Transverse colon (tissue), 4 donors: ENCODE data around the gene CEP95.

Experiments used
- CTCF ChIP-seq, 5 experiments: fragments of 200-600 bp in 3 of 5; fragments of 450-650 bp in 2 of 5; sonication (generic) in 3 of 5; IDR thresholded peaks; 1 replicate in 2 of 5; 2 replicates in 3 of 5; pipeline ENCODE4 v1.5.1; 2016 to 2017; ENCODE audit warnings: antibody characterized with exemption in 5 of 5, inconsistent platforms in 3 of 5, mild to moderate bottlenecking in 2 of 5, moderate library complexity in 1 of 5
- EP300 ChIP-seq: sonication (generic); formaldehyde crosslinking; IDR thresholded peaks from one replicate; pipeline ENCODE4 v1.6.1; 2017; ENCODE audit warnings: antibody characterized with exemption, low read depth
- POLR2A ChIP-seq: fragments of 450-650 bp; IDR thresholded peaks from one replicate; pipeline ENCODE4 v1.6.1; 2016; ENCODE audit warnings: antibody characterized with exemption, mild to moderate bottlenecking, moderate library complexity
- POLR2AphosphoS5 ChIP-seq, 3 donors: sonication (generic); formaldehyde crosslinking; IDR thresholded peaks; one replicate each; pipeline ENCODE4 v1.6.1; 2016; ENCODE audit warnings: antibody characterized with exemption in 3 of 3

- no peak for TF ChIP-seq POLR2A
- TF ChIP-seq CTCF (IDR thresholded peaks at IDR 0.05): no peak
- no peak for TF ChIP-seq POLR2AphosphoS5 (IDR thresholded peaks at IDR 0.05)
- no peak for TF ChIP-seq EP300
Observed at GRCh38 chr17:64554028-64554637, 47.4 kb downstream of the CEP95 start.
